Tibial nerve (tissue), 4 donors: ENCODE measurements around the gene SLC24A3. TPM values are rescaled to one million over a fixed set of nuclear protein-coding genes. Genes with fewer than 3 reads are reported as not detected.

Source experiments
- DNase-seq, 2 donors: peaks; one replicate each; pipeline ENCODE4 v3.0.0-alpha.2; 2019; ENCODE audit warnings: low spot score in 2 of 2
- H3K27ac ChIP-seq, 4 donors: fragments of 200-600 bp; sonication (generic) in 3 of 4; one replicate each; pipeline ENCODE4 v1.5.1; 2017 to 2019; ENCODE audit warnings: mild to moderate bottlenecking in 1 of 4
- H3K27me3 ChIP-seq, 2 donors: fragments of 200-600 bp; sonication (generic) in 1 of 2; one replicate each; pipeline versions ENCODE4 v1.5.1 to v1.6.0; 2017 to 2019
- H3K36me3 ChIP-seq, 3 donors: fragments of 200-600 bp; sonication (generic); one replicate each; pipeline ENCODE4 v1.5.1; 2018 to 2019
- H3K4me1 ChIP-seq, 4 donors: fragments of 200-600 bp; sonication (generic) in 3 of 4; one replicate each; pipeline ENCODE4 v1.5.1; 2017 to 2019
- H3K4me3 ChIP-seq, 4 donors: fragments of 200-600 bp; sonication (generic) in 3 of 4; one replicate each; pipeline ENCODE4 v1.5.1; 2017 to 2019; ENCODE audit warnings: mild to moderate bottlenecking in 1 of 4, moderate library complexity in 1 of 4
- H3K9me3 ChIP-seq, 4 donors: fragments of 200-600 bp; sonication (generic) in 3 of 4; one replicate each; pipeline ENCODE4 v1.5.1; 2017 to 2019
- CTCF ChIP-seq, 5 experiments: fragments of 200-600 bp in 3 of 5; fragments of 450-650 bp in 2 of 5; sonication (generic) in 3 of 5; IDR thresholded peaks; one replicate each; pipeline ENCODE4 v1.5.1; 2016 to 2019; ENCODE audit warnings: antibody characterized with exemption in 5 of 5, mild to moderate bottlenecking in 3 of 5, moderate library complexity in 2 of 5
- EP300 ChIP-seq, 2 donors: sonication (generic); formaldehyde crosslinking; IDR thresholded peaks; one replicate each; pipeline ENCODE4 v1.6.1; 2017; ENCODE audit warnings: antibody characterized with exemption in 2 of 2, mild to moderate bottlenecking in 1 of 2
- POLR2A ChIP-seq, 2 donors: fragments of 450-650 bp; IDR thresholded peaks; one replicate each; pipeline ENCODE4 v1.6.1; 2017; ENCODE audit warnings: antibody characterized with exemption in 2 of 2, mild to moderate bottlenecking in 2 of 2, moderate library complexity in 2 of 2
- WGBS, 2 donors: methylation state at CpG; one replicate each; pipeline ENCODE4 v1.1.5; 2018; 5-methylcytosine and 5-hydroxymethylcytosine counted together
- total RNA-seq, 4 donors: library from RNA; depleted of rRNA; stranded (reverse); fragments of >200 nt; gene quantifications; one replicate each; pipeline ENCODE4 v1.1.0, GENCODE V29; 2016

Gene SLC24A3
- total RNA-seq, 4 donors from 2014 or later, result 1.3 to 4.0 (median 2.7) TPM

GRCh38 chr20:19416627-19417026 is 204.2 kb downstream of the SLC24A3 start:
- WGBS, 2 donors, result 74 to 82% methylated on average over 2 of the region's 2 CpGs
- peaks cover 0 to 7% (median 0%) of the 10 kb centered on the region in 4 donors for H3K9me3 ChIP-seq
- TF ChIP-seq POLR2A (IDR thresholded peaks at IDR 0.05), result no peak
- DNase-seq, result no peak
- H3K4me1 ChIP-seq, result no peaks in the 10 kb centered on the region
- no peak overlapping the region for H3K27ac ChIP-seq
- H3K36me3 ChIP-seq, result no peaks in the 10 kb centered on the region
- no peaks in the 10 kb centered on the region for H3K27me3 ChIP-seq
- H3K4me3 ChIP-seq, result no peak overlapping the region

GRCh38 chr20:19419396-19419795 is 207.0 kb downstream of the SLC24A3 start:
- Histone ChIP-seq H3K9me3 (peaks cover 0 to 12% (median 0%) of the 10 kb centered on the region in 4 donors), H3K4me1 (no peaks in the 10 kb centered on the region), H3K36me3 (no peaks in the 10 kb centered on the region), H3K27me3 (no peaks in the 10 kb centered on the region), H3K27ac (no peak overlapping the region), H3K4me3 (no peak overlapping the region)
- TF ChIP-seq EP300 (IDR thresholded peaks at IDR 0.05), result no peak
- no peak for TF ChIP-seq CTCF (IDR thresholded peaks at IDR 0.05)
- no peak for TF ChIP-seq POLR2A (IDR thresholded peaks at IDR 0.05)
- no peak for DNase-seq
- WGBS, 2 donors, result 40 to 46% methylated on average over 4 of the region's 4 CpGs

GRCh38 chr20:19423097-19423899 is 210.9 kb downstream of the SLC24A3 start:
- Histone ChIP-seq H3K4me1 (no peaks in the 10 kb centered on the region), H3K27me3 (no peaks in the 10 kb centered on the region), H3K4me3 (no peak overlapping the region), H3K9me3 (peaks cover 0 to 12% (median 0%) of the 10 kb centered on the region in 4 donors), H3K27ac (no peak overlapping the region), H3K36me3 (no peaks in the 10 kb centered on the region)
- no peak for TF ChIP-seq POLR2A (IDR thresholded peaks at IDR 0.05)
- TF ChIP-seq EP300 (IDR thresholded peaks at IDR 0.05), result no peak
- no peak for TF ChIP-seq CTCF (IDR thresholded peaks at IDR 0.05)
- DNase-seq, result no peak
- 59 to 60% methylated on average over 9 of the region's 9 CpGs for WGBS, 2 donors

GRCh38 chr20:19423900-19424620 is 211.6 kb downstream of the SLC24A3 start:
- no peak overlapping the region for H3K4me3 ChIP-seq
- WGBS, 2 donors, result 64 to 67% methylated on average over 8 of the region's 8 CpGs
- H3K9me3 ChIP-seq, result peaks cover 0 to 12% (median 0%) of the 10 kb centered on the region in 4 donors
- H3K27me3 ChIP-seq, result no peaks in the 10 kb centered on the region
- DNase-seq, result no peak
- H3K4me1 ChIP-seq, result no peaks in the 10 kb centered on the region
- no peaks in the 10 kb centered on the region for H3K36me3 ChIP-seq
- no peak for TF ChIP-seq EP300 (IDR thresholded peaks at IDR 0.05)
- TF ChIP-seq POLR2A (IDR thresholded peaks at IDR 0.05), result no peak
- TF ChIP-seq CTCF (IDR thresholded peaks at IDR 0.05), result no peak
- no peak overlapping the region for H3K27ac ChIP-seq

- TF ChIP-seq POLR2A (IDR thresholded peaks at IDR 0.05) (no peak), CTCF (IDR thresholded peaks at IDR 0.05) (no peak)
Observed at GRCh38 chr20:19426356-19426755, 213.9 kb downstream of the SLC24A3 start.

More at GRCh38 chr20:19426356-19426755, 213.9 kb downstream of the SLC24A3 start:
- peaks cover 0 to 8% (median 0%) of the 10 kb centered on the region in 4 donors for H3K9me3 ChIP-seq
- H3K27ac ChIP-seq, result no peak overlapping the region
- H3K4me3 ChIP-seq, result no peak overlapping the region
- DNase-seq, result no peak
- H3K27me3 ChIP-seq, result no peaks in the 10 kb centered on the region
- no peaks in the 10 kb centered on the region for H3K4me1 ChIP-seq
- 75 to 87% methylated on average over 3 of the region's 3 CpGs for WGBS, 2 donors
- H3K36me3 ChIP-seq, result no peaks in the 10 kb centered on the region
